ENCODE results near the gene SP2.
A peak's percentile ranks its signal among the peaks of the same experiment; 100 is the strongest.

Gene SP2

GRCh38 chr17:47895856-47896671 lies at the start of gene SP2:
Gene SP2, plus strand, starts transcription at chr17:47896236. Its CDS starts 51 bp downstream, at chr17:47896287.
- Histone ChIP-seq H3K27me3 (no peaks in the 10 kb centered on the region), H3K9me3 (no peaks in the 10 kb centered on the region), H3K36me3 (peaks cover 12% of the 10 kb centered on the region), H3K4me1 (ENCODE audit: control insufficient read depth in 1 of 2, insufficient read depth in 1 of 2, low read depth in 1 of 2, low read length in 1 of 2) (peaks cover 40 to 45% of the 10 kb centered on the region in 2 experiments), H3K27ac (peak within 1 kb of the TSS; percentile 98), H3K4me3 (ENCODE audit: low read depth in 1 of 2, low read length in 1 of 2) (peak within 1 kb of the TSS; percentile 71 to 94)
- TF ChIP-seq CTCF (IDR thresholded peaks at IDR 0.05) = peak; percentile 16

GRCh38 chr17:47846716-47847340 lies 49.2 kb upstream of the SP2 start:
- H3K36me3 ChIP-seq = no peaks in the 10 kb centered on the region
- no peak for TF ChIP-seq CTCF (IDR thresholded peaks at IDR 0.05)
- H3K4me1 ChIP-seq (ENCODE audit: control insufficient read depth in 1 of 2, insufficient read depth in 1 of 2, low read depth in 1 of 2, low read length in 1 of 2) = peaks cover 0 to 7% of the 10 kb centered on the region in 2 experiments
- H3K27me3 ChIP-seq = peaks cover 89% of the 10 kb centered on the region
- H3K9me3 ChIP-seq = no peaks in the 10 kb centered on the region
- H3K27ac ChIP-seq = no peak overlapping the region
- no peak overlapping the region for H3K4me3 ChIP-seq (ENCODE audit: low read depth in 1 of 2, low read length in 1 of 2)

GRCh38 chr17:47847341-47848197 lies 48.5 kb upstream of the SP2 start:
- Histone ChIP-seq H3K4me1 (ENCODE audit: control insufficient read depth in 1 of 2, insufficient read depth in 1 of 2, low read depth in 1 of 2, low read length in 1 of 2) (peaks cover 0 to 7% of the 10 kb centered on the region in 2 experiments), H3K36me3 (no peaks in the 10 kb centered on the region), H3K27ac (no peak overlapping the region), H3K27me3 (peaks cover 96% of the 10 kb centered on the region), H3K4me3 (ENCODE audit: low read depth in 1 of 2, low read length in 1 of 2) (no peak overlapping the region), H3K9me3 (no peaks in the 10 kb centered on the region)
- no peak for TF ChIP-seq CTCF (IDR thresholded peaks at IDR 0.05)

GRCh38 chr17:47848198-47848513 lies 47.9 kb upstream of the SP2 start:
- Histone ChIP-seq H3K4me3 (ENCODE audit: low read depth in 1 of 2, low read length in 1 of 2) (no peak overlapping the region), H3K27me3 (peaks cover 100% of the 10 kb centered on the region), H3K9me3 (no peaks in the 10 kb centered on the region), H3K4me1 (ENCODE audit: control insufficient read depth in 1 of 2, insufficient read depth in 1 of 2, low read depth in 1 of 2, low read length in 1 of 2) (peaks cover 0 to 7% of the 10 kb centered on the region in 2 experiments), H3K36me3 (no peaks in the 10 kb centered on the region), H3K27ac (no peak overlapping the region)
- TF ChIP-seq CTCF (IDR thresholded peaks at IDR 0.05) = no peak

- Histone ChIP-seq H3K27ac (no peak overlapping the region), H3K27me3 (peaks cover 100% of the 10 kb centered on the region), H3K36me3 (no peaks in the 10 kb centered on the region), H3K4me3 (ENCODE audit: low read depth in 1 of 2, low read length in 1 of 2) (no peak overlapping the region), H3K9me3 (no peaks in the 10 kb centered on the region), H3K4me1 (ENCODE audit: control insufficient read depth in 1 of 2, insufficient read depth in 1 of 2, low read depth in 1 of 2, low read length in 1 of 2) (peaks cover 0 to 7% of the 10 kb centered on the region in 2 experiments)
- TF ChIP-seq CTCF (IDR thresholded peaks at IDR 0.05) = no peak
Measured at GRCh38 chr17:47850373-47850691, 45.7 kb upstream of the SP2 start.

All from neutrophil (primary cell).